Sigmoid colon (tissue), 7 donors: Measurements from ENCODE around the gene VAT1L. TPM values are rescaled to one million over a fixed set of nuclear protein-coding genes. Genes with fewer than 3 reads are reported as not detected.

Source experiments
- DNase-seq: peaks from one replicate; pipeline ENCODE4 v3.0.0-alpha.2; 2019
- H3K27ac ChIP-seq, 4 donors: fragments of 200-600 bp; sonication (generic); one replicate each; pipeline ENCODE4 v1.5.1; 2016 to 2019; ENCODE audit warnings: mild to moderate bottlenecking in 1 of 4
- H3K27me3 ChIP-seq, 3 donors: fragments of 200-600 bp; sonication (generic); one replicate each; pipeline ENCODE4 v1.5.1; 2019; ENCODE audit warnings: mild to moderate bottlenecking in 1 of 3
- H3K36me3 ChIP-seq, 4 donors: fragments of 200-600 bp; sonication (generic); one replicate each; pipeline ENCODE4 v1.5.1; 2016 to 2019
- H3K4me1 ChIP-seq, 4 donors: fragments of 200-600 bp; sonication (generic); one replicate each; pipeline ENCODE4 v1.5.1; 2017 to 2019
- H3K4me3 ChIP-seq, 4 donors: fragments of 200-600 bp; sonication (generic); one replicate each; pipeline ENCODE4 v1.5.1; 2017 to 2019; ENCODE audit warnings: mild to moderate bottlenecking in 2 of 4, moderate library complexity in 1 of 4
- H3K9me3 ChIP-seq, 4 donors: fragments of 200-600 bp in 3 of 4; sonication (generic) in 3 of 4; one replicate each; pipeline versions ENCODE4 v1.5.1 to v1.6.1; 2013 to 2019
- EP300 ChIP-seq, 4 donors: sonication (generic); formaldehyde crosslinking; IDR thresholded peaks; one replicate each; pipeline ENCODE4 v1.6.1; 2017; ENCODE audit warnings: antibody characterized with exemption in 4 of 4
- POLR2A ChIP-seq, 2 donors: fragments of 450-650 bp; IDR thresholded peaks; one replicate each; pipeline ENCODE4 v1.6.1; 2016; ENCODE audit warnings: antibody characterized with exemption in 2 of 2, mild to moderate bottlenecking in 2 of 2, moderate library complexity in 2 of 2
- POLR2AphosphoS5 ChIP-seq, 4 donors: sonication (generic); formaldehyde crosslinking; IDR thresholded peaks; one replicate each; pipeline ENCODE4 v1.6.1; 2017; ENCODE audit warnings: antibody characterized with exemption in 4 of 4
- WGBS, 2 donors: extraction: QIAGEN DNeasy Blood & Tissue Kit; methylation state at CpG; one replicate each; pipeline ENCODE4 v1.1.7; 2013; 5-methylcytosine and 5-hydroxymethylcytosine counted together
- intact Hi-C: fragments of 100-400 bp; cut with DNase I; formaldehyde crosslinking; loops from one replicate; pipeline ENCODE4 v1.15.1; 2023
- polyA plus RNA-seq, 3 donors: library from polyadenylated mRNA; stranded (reverse); fragments of 200-250 nt; gene quantifications; one replicate each; pipeline ENCODE4 v1.2.3, GENCODE V29; 2013
- total RNA-seq, 4 donors: library from RNA; depleted of rRNA; stranded (reverse); fragments of >200 nt; gene quantifications; one replicate each; pipeline ENCODE4 v1.1.0, GENCODE V29; 2016
- TF ChIP-seq, protein P1 (sequence below), 4 experiments: fragments of 450-650 bp in 3 of 4; fragments of 200-600 bp in 1 of 4; IDR thresholded peaks; one replicate each; pipeline ENCODE4 v1.5.1; 2016 to 2019; ENCODE audit warnings: antibody characterized with exemption in 4 of 4, mild to moderate bottlenecking in 3 of 4, moderate library complexity in 2 of 4
- donor health status: healthy with polysubstance abuse.
- donor health status: Bipolar disorder and iron deficiency.
- donor health status: healthy.

VAT1L gene
- total and polyA plus RNA-seq, 7 donors, result 0.60 to 6.4 (median 4.5) TPM

- 10 to 48% methylated on average over 5 of the region's 5 CpGs for WGBS, 2 donors
- intact Hi-C loops, result no loop called here
- TF ChIP-seq EP300 (IDR thresholded peaks at IDR 0.05), result no peak
- TF ChIP-seq, protein P1, sequence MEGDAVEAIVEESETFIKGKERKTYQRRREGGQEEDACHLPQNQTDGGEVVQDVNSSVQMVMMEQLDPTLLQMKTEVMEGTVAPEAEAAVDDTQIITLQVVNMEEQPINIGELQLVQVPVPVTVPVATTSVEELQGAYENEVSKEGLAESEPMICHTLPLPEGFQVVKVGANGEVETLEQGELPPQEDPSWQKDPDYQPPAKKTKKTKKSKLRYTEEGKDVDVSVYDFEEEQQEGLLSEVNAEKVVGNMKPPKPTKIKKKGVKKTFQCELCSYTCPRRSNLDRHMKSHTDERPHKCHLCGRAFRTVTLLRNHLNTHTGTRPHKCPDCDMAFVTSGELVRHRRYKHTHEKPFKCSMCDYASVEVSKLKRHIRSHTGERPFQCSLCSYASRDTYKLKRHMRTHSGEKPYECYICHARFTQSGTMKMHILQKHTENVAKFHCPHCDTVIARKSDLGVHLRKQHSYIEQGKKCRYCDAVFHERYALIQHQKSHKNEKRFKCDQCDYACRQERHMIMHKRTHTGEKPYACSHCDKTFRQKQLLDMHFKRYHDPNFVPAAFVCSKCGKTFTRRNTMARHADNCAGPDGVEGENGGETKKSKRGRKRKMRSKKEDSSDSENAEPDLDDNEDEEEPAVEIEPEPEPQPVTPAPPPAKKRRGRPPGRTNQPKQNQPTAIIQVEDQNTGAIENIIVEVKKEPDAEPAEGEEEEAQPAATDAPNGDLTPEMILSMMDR (IDR thresholded peaks at IDR 0.05), result no peak
- no peak for TF ChIP-seq POLR2AphosphoS5 (IDR thresholded peaks at IDR 0.05)
- TF ChIP-seq POLR2A (IDR thresholded peaks at IDR 0.05), result no peak
Observed at GRCh38 chr16:77840093-77840492, 51.7 kb downstream of the VAT1L start.

GRCh38 chr16:77840673-77841501 lies 52.5 kb downstream of the VAT1L start:
- H3K4me1 ChIP-seq, result no peaks in the 10 kb centered on the region
- DNase-seq, result no peak
- intact Hi-C loops, result no loop called here
- no peaks in the 10 kb centered on the region for H3K27me3 ChIP-seq
- no peaks in the 10 kb centered on the region for H3K36me3 ChIP-seq
- H3K27ac ChIP-seq, result no peak overlapping the region
- no peak overlapping the region for H3K4me3 ChIP-seq
- TF ChIP-seq POLR2A (IDR thresholded peaks at IDR 0.05) (no peak), EP300 (IDR thresholded peaks at IDR 0.05) (no peak), POLR2AphosphoS5 (IDR thresholded peaks at IDR 0.05) (no peak)
- TF ChIP-seq, protein P1 (IDR thresholded peaks at IDR 0.05), result no peak
- 13 to 60% methylated on average over 6 of the region's 6 CpGs for WGBS, 2 donors
- no peaks in the 10 kb centered on the region for H3K9me3 ChIP-seq

More at GRCh38 chr16:77840093-77840492, 51.7 kb downstream of the VAT1L start:
- Histone ChIP-seq H3K36me3 (no peaks in the 10 kb centered on the region), H3K27me3 (no peaks in the 10 kb centered on the region), H3K4me1 (no peaks in the 10 kb centered on the region), H3K4me3 (no peak overlapping the region), H3K27ac (no peak overlapping the region), H3K9me3 (no peaks in the 10 kb centered on the region)
- DNase-seq, result no peak

DNA sequence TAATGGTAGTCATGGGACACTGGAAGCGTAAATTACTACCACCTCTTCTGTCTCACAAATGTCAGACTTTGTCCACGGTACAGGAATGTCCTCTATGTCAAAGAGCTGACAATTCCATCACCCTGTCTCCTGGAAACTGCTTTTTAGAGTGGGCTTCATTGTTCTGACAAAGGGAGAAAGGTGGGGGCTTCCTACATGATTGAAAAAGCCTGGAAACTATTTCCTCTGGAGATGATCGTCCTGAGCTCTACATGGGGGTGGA lies 53.1 kb downstream of the VAT1L start:
- no peaks in the 10 kb centered on the region for H3K4me1 ChIP-seq
- H3K27ac ChIP-seq, result no peak overlapping the region
- 41 to 57% methylated on average over 3 of the region's 3 CpGs for WGBS, 2 donors
- intact Hi-C loops, result no loop called here
- H3K9me3 ChIP-seq, result no peaks in the 10 kb centered on the region
- H3K4me3 ChIP-seq, result no peak overlapping the region
- H3K27me3 ChIP-seq, result no peaks in the 10 kb centered on the region
- H3K36me3 ChIP-seq, result no peaks in the 10 kb centered on the region
- TF ChIP-seq POLR2A (IDR thresholded peaks at IDR 0.05) (no peak), POLR2AphosphoS5 (IDR thresholded peaks at IDR 0.05) (no peak)
- DNase-seq, result no peak

DNA sequence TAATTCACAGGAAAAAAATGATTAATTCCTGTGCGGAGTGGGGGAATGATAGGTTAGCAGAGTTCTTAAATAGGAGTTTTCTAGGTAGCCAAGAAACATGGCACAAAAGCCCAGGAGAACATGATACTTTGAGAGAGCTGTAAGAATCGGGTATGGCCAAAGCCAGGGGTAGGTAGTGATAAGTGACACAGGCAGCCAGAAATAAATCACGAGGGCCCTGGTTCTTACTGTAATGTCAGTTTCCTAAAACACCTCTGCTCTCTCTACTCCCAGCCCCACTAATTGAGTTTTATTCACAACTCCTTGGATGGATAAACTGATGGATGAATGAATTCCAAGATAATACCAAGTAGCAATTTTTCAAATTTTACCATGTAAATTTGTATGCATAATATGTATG lies 54.1 kb downstream of the VAT1L start:
- Histone ChIP-seq H3K27ac (no peak overlapping the region), H3K4me3 (no peak overlapping the region), H3K27me3 (no peaks in the 10 kb centered on the region), H3K9me3 (no peaks in the 10 kb centered on the region), H3K36me3 (no peaks in the 10 kb centered on the region), H3K4me1 (no peaks in the 10 kb centered on the region)
- 92 to 96% methylated on average over 3 of the region's 3 CpGs for WGBS, 2 donors
- no peak for DNase-seq
- TF ChIP-seq, protein P1 (IDR thresholded peaks at IDR 0.05), result no peak
- TF ChIP-seq EP300 (IDR thresholded peaks at IDR 0.05), result no peak
- TF ChIP-seq POLR2A (IDR thresholded peaks at IDR 0.05), result no peak
- TF ChIP-seq POLR2AphosphoS5 (IDR thresholded peaks at IDR 0.05), result no peak
- intact Hi-C loops, result no loop called here

- TF ChIP-seq EP300 (IDR thresholded peaks at IDR 0.05) (no peak), POLR2AphosphoS5 (IDR thresholded peaks at IDR 0.05) (no peak), POLR2A (IDR thresholded peaks at IDR 0.05) (no peak)
- TF ChIP-seq, protein P1 (IDR thresholded peaks at IDR 0.05), result no peak
- no peaks in the 10 kb centered on the region for H3K36me3 ChIP-seq
- intact Hi-C loops, result no loop called here
Observed at GRCh38 chr16:77843405-77843804, 55.0 kb downstream of the VAT1L start.

More at GRCh38 chr16:77843405-77843804, 55.0 kb downstream of the VAT1L start:
- Histone ChIP-seq H3K27me3 (peaks cover 0 to 4% (median 0%) of the 10 kb centered on the region in 3 donors), H3K9me3 (no peaks in the 10 kb centered on the region), H3K4me3 (no peak overlapping the region), H3K27ac (no peak overlapping the region), H3K4me1 (no peaks in the 10 kb centered on the region)
- WGBS, 2 donors, result 77 to 87% methylated on average over 3 of the region's 3 CpGs
- DNase-seq, result no peak
